CD4-positive, alpha-beta T cell treated with Interleukin-21 for 1 hour (primary cell): ENCODE measurements around the gene PUSL1.

Experiments
- DNase-seq: peaks from one replicate; pipeline ENCODE4 v3.0.0-alpha.2; 2020

The PUSL1 gene

DNA sequence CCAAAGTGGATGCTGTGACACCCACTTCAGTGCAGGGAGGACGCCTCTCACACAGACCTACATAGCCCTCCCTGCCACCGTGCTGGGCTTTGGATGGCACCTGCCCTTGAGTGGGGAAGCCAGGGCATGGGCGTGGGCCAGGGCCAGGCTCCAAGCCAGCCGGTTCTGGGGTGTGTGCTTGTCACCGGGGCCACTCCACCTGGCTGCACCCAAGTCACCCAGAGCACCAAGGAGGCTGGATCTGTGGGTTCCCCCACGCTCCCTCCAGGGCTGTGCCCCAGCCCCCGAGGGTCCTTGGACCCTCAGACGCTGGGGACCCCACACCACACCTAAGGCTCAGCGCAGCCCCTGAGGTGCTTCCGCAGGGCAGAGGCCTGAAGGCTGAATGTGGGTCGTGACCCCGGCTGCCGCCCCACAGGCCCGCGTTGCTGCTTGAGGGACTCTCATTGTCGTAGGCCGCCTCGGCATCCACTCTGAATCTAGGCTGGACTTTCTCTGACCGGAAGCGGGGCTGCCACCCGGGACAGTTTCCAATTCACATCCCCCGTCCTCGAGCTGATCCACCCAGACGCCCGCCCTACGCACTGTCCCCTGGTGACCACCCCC lies 48.5 kb downstream of the PUSL1 start:
- DNase-seq = no peak

DNA sequence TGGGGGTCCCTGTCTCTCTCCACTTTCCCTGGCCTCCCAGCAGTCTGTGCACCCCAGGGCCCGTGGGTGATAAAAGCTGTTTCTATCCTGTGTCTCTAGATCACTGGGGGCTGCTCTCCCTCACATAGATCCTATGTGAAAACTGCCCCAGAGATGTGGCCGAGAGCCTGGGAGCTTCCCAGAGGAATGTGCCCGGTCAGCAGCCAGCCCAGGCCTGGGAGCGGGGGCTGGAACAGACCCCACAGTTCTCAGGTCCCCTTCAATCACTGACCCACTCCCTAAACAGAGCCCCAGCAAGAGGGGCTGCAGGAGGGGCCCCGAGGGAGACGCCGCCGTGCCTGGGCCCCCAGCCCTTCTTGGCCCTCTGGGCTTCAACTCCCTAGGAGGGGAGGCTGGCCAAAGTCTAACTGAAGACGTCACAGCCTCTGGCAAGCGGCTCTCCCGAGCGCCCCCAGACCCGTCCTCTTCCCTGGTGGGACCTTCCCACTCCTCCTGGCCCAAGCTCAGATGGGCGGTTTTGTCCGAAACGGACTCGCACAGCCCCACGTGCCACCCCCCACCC lies 49.6 kb downstream of the PUSL1 start:
- DNase-seq = no peak

DNA sequence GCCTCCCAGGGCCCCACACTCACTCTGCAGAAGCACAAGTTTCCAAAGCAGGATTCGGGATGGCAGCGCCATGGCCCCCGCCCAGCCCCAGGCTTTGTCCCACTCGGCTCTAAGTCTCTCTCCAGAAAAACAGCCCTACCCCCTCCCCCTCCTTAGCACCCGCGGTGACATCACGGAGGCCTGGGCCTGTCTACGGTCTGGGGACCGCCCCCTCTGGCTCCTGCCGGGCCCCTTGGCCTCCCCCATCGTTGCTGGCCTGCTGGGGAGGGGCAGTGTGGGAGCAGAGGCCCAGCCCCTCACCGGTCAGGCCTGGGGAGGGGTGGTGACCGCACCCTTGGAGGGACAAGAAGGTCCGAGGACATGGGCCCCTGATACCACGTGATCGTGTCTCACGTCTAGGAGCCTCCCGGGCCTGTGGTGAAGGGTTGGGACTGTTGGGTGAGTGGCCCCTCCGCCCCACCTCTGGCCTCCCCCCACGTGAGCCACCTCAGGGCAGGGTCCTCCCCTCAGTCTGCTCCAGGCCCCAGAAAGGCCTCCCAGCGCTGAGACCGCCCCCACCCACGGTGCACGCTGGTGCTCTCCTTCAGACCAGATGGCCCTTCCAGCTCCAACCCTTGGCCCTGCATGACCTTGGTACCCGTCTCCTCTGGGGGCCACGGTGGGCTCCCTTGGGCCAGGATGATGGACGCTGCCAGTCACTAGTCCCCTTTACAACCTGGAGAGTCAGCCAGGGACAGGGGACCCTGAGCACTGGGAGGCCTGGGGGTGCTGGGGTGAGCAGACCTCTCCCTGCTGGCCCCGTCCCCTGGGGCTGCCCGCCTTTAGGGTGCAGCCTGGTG lies 50.3 kb downstream of the PUSL1 start, which contains the start of gene MXRA8:
TSS of gene MXRA8 (minus strand) at position 123 of the 839 bp plus-strand sequence. CDS start at position 72, 51 bp downstream.
- DNase-seq = no peak

DNA sequence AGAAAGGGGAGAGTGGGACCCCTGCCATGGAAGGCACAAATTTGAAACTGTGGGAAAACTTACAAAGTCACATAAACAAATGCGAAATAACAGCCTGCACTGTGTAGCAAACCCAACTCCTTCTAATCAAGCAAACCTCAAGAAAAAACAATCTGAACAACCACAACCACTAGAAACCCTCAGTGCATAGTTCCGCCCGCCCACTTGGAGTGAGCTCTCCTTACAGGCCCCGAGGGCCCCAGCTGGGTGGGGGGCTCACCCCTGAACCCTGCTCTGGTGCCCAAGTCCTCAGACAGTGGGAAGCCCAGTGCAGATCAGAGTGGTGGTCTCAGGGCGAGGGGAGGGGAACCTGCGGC lies 50.9 kb downstream of the PUSL1 start:
- DNase-seq = no peak

DNA sequence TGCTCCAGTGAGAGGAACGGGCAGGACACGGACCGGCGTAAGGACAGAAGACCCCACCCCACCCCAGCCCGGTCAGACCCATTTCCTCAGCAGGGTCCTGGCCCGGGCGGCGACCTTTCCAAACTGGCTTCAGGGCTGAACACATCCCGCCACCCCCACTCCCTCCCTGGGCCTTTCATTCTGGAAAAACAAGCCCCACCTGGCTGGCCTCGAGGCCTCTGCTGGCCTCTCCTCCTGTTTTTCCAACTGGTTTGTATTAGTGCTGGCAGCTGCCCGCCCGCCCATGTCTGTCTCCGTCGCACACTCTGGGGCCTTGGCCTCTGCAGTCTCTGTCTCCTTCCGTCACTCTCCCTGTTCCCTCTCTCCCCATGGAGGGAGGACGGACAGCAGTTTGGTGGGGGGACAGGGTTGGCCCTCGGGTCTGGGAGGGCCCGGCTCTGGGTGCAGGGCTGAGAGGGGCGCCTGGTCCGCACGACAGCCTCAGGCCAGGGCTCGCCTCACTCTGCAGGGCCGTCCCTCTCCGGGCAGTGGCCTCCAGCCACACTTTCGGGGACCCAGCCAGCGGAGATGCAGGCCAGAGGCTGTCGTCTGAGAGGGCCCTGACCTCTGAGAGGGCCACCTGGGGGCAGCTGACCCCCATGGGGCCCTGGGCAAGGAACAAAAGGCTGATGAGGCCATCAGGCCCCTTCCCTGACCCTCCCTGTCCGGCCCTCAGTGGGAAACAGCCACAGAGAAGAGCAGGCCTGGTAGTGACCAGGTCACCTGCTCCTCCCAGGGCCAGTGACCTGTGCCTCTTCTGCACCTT lies 51.5 kb downstream of the PUSL1 start:
- no peak for DNase-seq

DNA sequence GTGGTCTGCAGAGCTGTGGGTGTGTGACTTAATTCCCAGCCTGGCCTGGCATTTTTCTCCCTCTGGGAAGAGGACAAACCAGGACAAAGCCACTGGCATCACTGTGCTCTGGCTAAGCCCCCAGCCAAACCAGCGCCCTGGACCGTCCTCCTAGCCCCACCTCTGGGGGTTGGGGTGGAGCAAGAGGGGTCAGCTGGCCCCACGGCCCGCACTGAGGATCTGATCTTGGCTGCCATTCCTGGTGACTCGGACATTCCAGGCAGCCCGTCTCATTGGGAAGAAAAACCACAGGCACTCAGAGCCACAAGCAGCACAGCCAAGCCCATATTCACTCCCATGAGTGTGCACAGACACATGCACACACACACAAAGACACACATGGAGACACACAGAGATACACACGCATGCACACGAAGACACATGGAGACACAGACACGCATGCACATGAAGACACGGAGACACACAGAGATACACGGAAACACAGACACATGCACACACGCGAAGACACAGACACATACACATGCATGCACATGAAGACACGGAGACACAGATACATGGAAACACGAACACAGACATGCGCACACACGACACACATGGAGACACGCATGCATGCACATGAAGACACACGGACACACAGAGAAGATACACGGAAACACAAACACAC lies 52.2 kb downstream of the PUSL1 start:
- no peak for DNase-seq
